GM12878 (cell line): ENCODE results near the gene MORC4. TPM values are rescaled to one million over a fixed set of nuclear protein-coding genes. Genes with fewer than 3 reads are reported as not detected.

Experiments
- ATAC-seq: fragments of 200-7000 bp; cut with Tn5 transposase; 3 replicates; pipeline ENCODE4 v1.9.1; 2020; ENCODE audit warnings: mild to moderate bottlenecking, moderate library complexity
- BruUV-seq: library from RNA; stranded (reverse); fragments of 400-500 nt; replicated peaks from 2 replicates; lab custom pipeline; 2021; lab: Mats Ljungman, UMichigan
- CTCF ChIA-PET: fragments of 300-600 bp; sonication (Branson Sonifier 250); formaldehyde crosslinking; extraction: SDS; loops from one replicate; lab custom pipeline; 2021; ENCODE audit warnings: inconsistent platforms; lab: Yijun Ruan, JAX
- POLR2A ChIA-PET: fragments of 350-600 bp; formaldehyde crosslinking; extraction: SDS; loops from one replicate; lab custom pipeline; 2021; ENCODE audit warnings: inconsistent platforms; lab: Charles Lee
- RAD21 ChIA-PET: fragments of 300-600 bp; sonication (Branson Sonifier 250); formaldehyde crosslinking; loops from one replicate; lab custom pipeline; 2023; ENCODE audit warnings: antibody characterized with exemption; ENCODE audit not compliant: unreplicated experiment; lab: Charles Lee
- SMC1A ChIA-PET: fragments of 300-600 bp; sonication (Branson Sonifier 250); formaldehyde crosslinking; loops from one replicate; lab custom pipeline; 2023; ENCODE audit not compliant: unreplicated experiment, uncharacterized antibody; lab: Charles Lee
- DNase-seq: peaks from one replicate; pipeline ENCODE4 v3.0.0-alpha.2; 2011; ENCODE audit warnings: low read depth, low spot score
- FAIRE-seq: peaks from 3 replicates; lab custom pipeline; 2011; peaks lifted over from hg19 to GRCh38; lab: Jason Lieb, UNC
- H2AFZ ChIP-seq: 2 replicates; pipeline ENCODE4 v1.6.0; 2011; ENCODE audit warnings: low read depth, low read length, control low read depth; ENCODE audit not compliant: control insufficient read depth
- H3K27ac ChIP-seq: 2 replicates; pipeline ENCODE4 v1.5.1; 2011; ENCODE audit warnings: control low read depth; ENCODE audit not compliant: control insufficient read depth, insufficient read depth
- H3K27me3 ChIP-seq, 2 experiments: replicated peaks in 1 of 2; 2 replicates each; pipeline versions ENCODE4 v1.6.0 to v1.6.1; 2011; ENCODE audit warnings: low read length in 1 of 2; ENCODE audit not compliant: control insufficient read depth in 2 of 2, insufficient read depth in 2 of 2
- H3K36me3 ChIP-seq, 2 experiments: 2 replicates each; pipeline ENCODE4 v1.5.1; 2011; ENCODE audit warnings: low read length in 1 of 2; ENCODE audit not compliant: control insufficient read depth in 2 of 2, insufficient read depth in 2 of 2
- H3K4me1 ChIP-seq: 2 replicates; pipeline ENCODE4 v1.6.1; 2011; ENCODE audit warnings: mild to moderate bottlenecking, low read length, moderate library complexity, mixed read lengths; ENCODE audit not compliant: control insufficient read depth, insufficient read depth
- H3K4me2 ChIP-seq: 2 replicates; pipeline ENCODE4 v1.6.0; 2011; ENCODE audit warnings: control low read depth; ENCODE audit not compliant: control insufficient read depth, insufficient read depth
- H3K4me3 ChIP-seq: fragments of 200-600 bp; sonication (generic); 2 replicates; pipeline ENCODE4 v1.5.1; 2016
- H3K79me2 ChIP-seq: 2 replicates; pipeline ENCODE4 v1.6.0; 2011; ENCODE audit warnings: low read length; ENCODE audit not compliant: control insufficient read depth, insufficient read depth
- H3K9ac ChIP-seq: 2 replicates; pipeline ENCODE4 v1.8.0; 2011; ENCODE audit warnings: low read length, control low read depth, mixed read lengths; ENCODE audit not compliant: control insufficient read depth, insufficient read depth
- H3K9me3 ChIP-seq: replicated peaks from 3 replicates; pipeline ENCODE4 v1.5.1; 2011; ENCODE audit warnings: mild to moderate bottlenecking, low read length; ENCODE audit not compliant: control insufficient read depth, insufficient read depth
- H4K20me1 ChIP-seq: 2 replicates; pipeline ENCODE4 v1.6.0; 2011; ENCODE audit not compliant: control insufficient read depth, insufficient read depth
- BCL3 ChIP-seq: IDR thresholded peaks from 2 replicates; pipeline ENCODE4 v1.6.1; 2011; ENCODE audit warnings: borderline replicate concordance, low read depth, mild to moderate bottlenecking, moderate library complexity, low read length; ENCODE audit not compliant: insufficient read depth, poor library complexity, severe bottlenecking
- GATAD2B ChIP-seq: fragments of 450-650 bp; conservative IDR thresholded peaks from 2 replicates; pipeline ENCODE4 v1.6.1; 2017; ENCODE audit warnings: low read depth, mild to moderate bottlenecking, moderate library complexity
- IRF4 ChIP-seq: IDR thresholded peaks from 2 replicates; pipeline ENCODE4 v1.6.1; 2011; ENCODE audit warnings: low read depth, low read length
- MEF2B ChIP-seq: fragments of 450-650 bp; IDR thresholded peaks from 2 replicates; pipeline ENCODE4 v1.6.1; 2018; ENCODE audit warnings: mild to moderate bottlenecking, moderate library complexity; ENCODE audit not compliant: partially characterized antibody, poor library complexity, severe bottlenecking
- MTA2 ChIP-seq: fragments of 450-650 bp; IDR thresholded peaks from 2 replicates; pipeline ENCODE4 v1.6.1; 2016; ENCODE audit warnings: low read depth, mild to moderate bottlenecking, moderate library complexity
- NFYA ChIP-seq: IDR thresholded peaks from 2 replicates; pipeline ENCODE4 v1.6.1; 2011; ENCODE audit warnings: low read depth, mild to moderate bottlenecking, low read length, improper control_type of control experiment, borderline replicate concordance
- PRDM15 ChIP-seq: fragments of 450-650 bp; formaldehyde crosslinking; IDR thresholded peaks from 2 replicates; pipeline ENCODE4 v1.4.0; 2020; ENCODE audit warnings: mild to moderate bottlenecking, moderate library complexity
- REST ChIP-seq: IDR thresholded peaks from 2 replicates; pipeline ENCODE4 v1.6.1; 2012; ENCODE audit warnings: mild to moderate bottlenecking, low read depth, low read length
- WGBS: methylation state at CpG from one replicate; pipeline ENCODE4 v1.1.6; 2016; ENCODE audit warnings: low lambda C conversion rate; ENCODE audit not compliant: insufficient replicate concordance, insufficient coverage; ENCODE audit errors: missing lambda C conversion rate; 5-methylcytosine and 5-hydroxymethylcytosine counted together
- in situ Hi-C: fragments of 300-500 bp; cut with MboI; formaldehyde crosslinking; loops from 9 replicates; pipeline ENCODE4 v1.14.3; 2018; ENCODE audit warnings: mixed read lengths
- intact Hi-C: fragments of 100-400 bp; cut with micrococcal nuclease; formaldehyde crosslinking; loops from one replicate; pipeline ENCODE4 v1.14.2; 2022; ENCODE audit not compliant: unreplicated experiment
- polyA plus RNA-seq, 11 experiments: library from polyadenylated mRNA; depleted of rRNA in 4 of 11; unstranded in 6 of 11; stranded (reverse) in 5 of 11; fragments of >200 nt; fragmentation: Nextera tagmentation in 4 of 11; fragmentation: Illumina TruSeq in 1 of 11; extraction: Ambion mirVana in 4 of 11; extraction: Trizol in 1 of 11; gene quantifications; 1 replicate in 1 of 11; 2 replicates in 10 of 11; pipeline versions ENCODE4 v1.2.1 to v1.2.3, GENCODE V29; 2011 to 2016; ENCODE audit warnings: inconsistent platforms in 2 of 11, missing spikeins in 2 of 11, low read depth in 1 of 11
- total RNA-seq, 4 experiments: library from RNA; depleted of rRNA in 3 of 4; stranded (reverse); fragments of >200 nt in 3 of 4; fragmentation: Illumina TruSeq in 1 of 4; extraction: Trizol in 1 of 4; gene quantifications; 2 replicates each; pipeline versions ENCODE4 v1.2.1 to v1.2.3, GENCODE V29; 2013 to 2021

MORC4 gene
- total and polyA plus RNA-seq, 10 of the 15 experiments (the other 5 are each of a cell fraction or from before 2014, with no cell fraction given): 0.03 to 0.65 (median 0.26) TPM

DNA sequence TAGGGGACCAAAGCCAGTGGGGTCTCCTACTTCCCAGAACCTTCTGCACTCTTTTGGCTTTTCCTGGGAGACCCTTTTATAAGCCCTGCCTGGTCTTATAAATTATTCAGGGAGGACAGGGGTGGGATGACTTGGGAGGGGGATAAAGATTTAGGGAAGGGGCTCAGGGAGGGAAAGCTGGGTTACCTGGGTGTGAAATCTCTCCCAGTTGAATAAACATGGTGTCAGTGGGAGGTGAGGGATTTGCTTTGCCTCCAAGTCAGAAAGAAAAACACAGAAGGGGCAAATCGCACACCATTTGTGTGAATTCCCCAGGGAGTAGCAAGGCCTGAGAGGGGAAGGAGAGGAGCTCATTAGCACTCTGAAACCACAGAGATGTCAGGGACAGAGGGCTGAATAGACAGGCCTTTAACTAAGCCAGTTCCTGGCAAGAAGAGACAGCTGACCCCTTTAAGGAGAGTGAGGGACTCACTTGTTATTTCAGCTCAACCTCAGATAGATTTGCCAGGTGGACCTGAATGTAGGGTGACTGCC is 96.7 kb downstream of the MORC4 start, which contains the start of gene RIPPLY1:
Gene RIPPLY1, minus strand, starts transcription at position 51 of the 534 bp plus-strand sequence. CDS start 54 bp downstream, outside the sequence.
- ATAC-seq (peak; percentile 53), DNase-seq (peak; percentile 2), FAIRE-seq (no peak)
- RAD21 ChIA-PET: interaction anchor here (1.7 kb wide), 1 partner anchor 9 kb away, joined by 6 read pairs; no protein-coding TSS in a partner anchor
- no TSS peak for BruUV-seq
- TF ChIP-seq MEF2B: peak; percentile 75
- no peak for TF ChIP-seq IRF4
- no peak for TF ChIP-seq REST
- TF ChIP-seq NFYA: no peak
- peak; percentile 64 for TF ChIP-seq MTA2
- TF ChIP-seq BCL3: no peak
- no peak for TF ChIP-seq GATAD2B
- TF ChIP-seq PRDM15 (CRISPR knock-in tag): no peak
- Histone ChIP-seq H3K4me2 (no peak within 1 kb of the TSS), H3K4me1 (no peaks in the 10 kb centered on the region), H3K9me3 (no peaks in the 10 kb centered on the region), H3K27me3 (no peaks in the 10 kb centered on the region), H3K36me3 (no peaks in the 10 kb centered on the region), H2AFZ (no peak within 1 kb of the TSS), H3K4me3 (no peak within 1 kb of the TSS), H3K79me2 (no peaks in the 10 kb centered on the region), H3K27ac (no peak within 1 kb of the TSS), H3K9ac (no peak within 1 kb of the TSS), H4K20me1 (no peaks in the 10 kb centered on the region)
- CTCF ChIA-PET: interaction anchor here (0.7 to 2.6 kb wide), 5 partner anchors 9 to 526 kb away, joined by 3 to 12 read pairs (median 4); no protein-coding TSS in a partner anchor
- SMC1A ChIA-PET: interaction anchor here (0.6 kb wide), 1 partner anchor 49 kb away, joined by 3 read pairs; no protein-coding TSS in a partner anchor
- POLR2A ChIA-PET: no interaction called here
- in situ Hi-C loops: no loop called here
- WGBS: 8% methylated on average over 1 of the region's 1 CpG
- intact Hi-C loops: no loop called here
